Central memory CD8-positive, alpha-beta T cell (primary cell): ENCODE measurements around the gene GASK1B.

Experiments used
- ATAC-seq: fragments of 150-1000 bp; cut with Tn5 transposase; replicated peaks from 2 replicates; pipeline ENCODE4 v1.10.0; 2022; ENCODE audit warnings: mild to moderate bottlenecking, moderate FRiP score, moderate number of reproducible peaks; ENCODE audit not compliant: poor library complexity, severe bottlenecking; ENCODE audit errors: extremely low read depth
- DNase-seq, 2 donors: peaks; one replicate each; pipeline ENCODE4 v3.0.0; 2021; ENCODE audit warnings: low spot score in 2 of 2
- H3K27ac Mint-ChIP-seq: one replicate; pipeline ENCODE4 v1.8.0; 2022; ENCODE audit warnings: low read depth, mild to moderate bottlenecking, moderate library complexity, mixed read lengths
- H3K27me3 Mint-ChIP-seq: one replicate; pipeline ENCODE4 v1.8.0; 2022; ENCODE audit warnings: mixed read lengths
- H3K36me3 Mint-ChIP-seq: one replicate; pipeline ENCODE4 v1.8.0; 2022; ENCODE audit warnings: mild to moderate bottlenecking, moderate library complexity, mixed read lengths; ENCODE audit not compliant: insufficient read depth
- H3K4me1 Mint-ChIP-seq: one replicate; pipeline ENCODE4 v1.8.0; 2022; ENCODE audit warnings: mixed read lengths
- H3K4me3 Mint-ChIP-seq: one replicate; pipeline ENCODE4 v1.8.0; 2022; ENCODE audit warnings: mild to moderate bottlenecking, moderate library complexity, mixed read lengths
- H3K9me3 Mint-ChIP-seq: one replicate; pipeline ENCODE4 v1.8.0; 2022; ENCODE audit warnings: mixed read lengths

GASK1B gene

DNA sequence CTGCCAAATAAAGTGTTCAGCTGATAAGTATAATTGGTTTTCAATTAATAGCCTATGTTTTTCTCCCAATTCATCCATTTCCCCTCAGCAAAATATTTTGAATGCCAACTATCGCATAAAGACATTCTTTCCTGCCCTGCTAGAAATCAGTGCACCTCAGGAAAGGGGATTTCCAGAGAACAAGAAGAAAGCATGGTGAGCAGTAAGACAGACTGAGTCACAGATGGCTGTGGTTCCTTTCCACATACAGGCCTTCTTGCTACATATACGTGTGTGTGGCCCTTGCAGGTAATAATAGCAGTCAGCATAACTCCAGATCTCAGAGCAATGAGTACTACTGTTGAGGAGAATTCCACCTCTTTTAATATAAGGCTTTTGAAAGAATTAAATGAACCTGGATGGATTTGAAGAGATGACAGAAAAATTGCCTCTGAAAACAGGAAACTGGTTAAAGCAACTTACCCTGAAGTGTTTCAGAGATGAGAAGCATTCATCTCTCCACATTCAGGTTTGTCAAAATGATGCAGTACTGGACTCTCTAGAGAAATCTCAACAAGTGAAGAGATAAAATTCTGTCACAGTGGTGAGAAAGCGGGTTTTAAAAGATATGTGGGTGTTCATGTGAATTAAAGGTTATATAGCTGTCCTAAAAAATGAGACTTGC is 13.6 kb downstream of the GASK1B start:
- no peak overlapping the region for H3K27ac Mint-ChIP-seq
- H3K4me3 Mint-ChIP-seq, result no peak overlapping the region
- H3K9me3 Mint-ChIP-seq, result peaks cover 5% of the 10 kb centered on the region
- no peaks in the 10 kb centered on the region for H3K36me3 Mint-ChIP-seq
- no peaks in the 10 kb centered on the region for H3K4me1 Mint-ChIP-seq
- no peaks in the 10 kb centered on the region for H3K27me3 Mint-ChIP-seq
- DNase-seq (no peak), ATAC-seq (no peak)

DNA sequence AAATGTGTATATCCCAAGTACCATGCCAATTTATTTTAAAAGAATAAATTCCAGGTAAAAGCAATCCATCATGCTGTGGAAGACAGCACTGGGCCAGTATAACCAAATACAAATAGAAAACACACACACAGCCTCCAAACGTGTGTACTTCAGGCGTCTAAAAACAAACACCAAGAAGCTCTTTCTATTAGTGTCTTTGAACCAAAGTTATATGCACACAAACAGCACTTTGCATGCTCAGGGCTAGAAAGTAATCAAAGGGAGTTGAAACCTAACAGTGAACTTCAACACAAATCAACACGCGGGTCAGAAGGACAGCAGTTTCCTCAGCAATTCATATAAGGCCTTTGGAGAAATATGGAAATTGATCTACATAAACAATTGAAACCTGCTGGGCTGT is 15.4 kb downstream of the GASK1B start:
- peaks cover 5% of the 10 kb centered on the region for H3K9me3 Mint-ChIP-seq
- DNase-seq (no peak), ATAC-seq (no peak)
- H3K27ac Mint-ChIP-seq, result no peak overlapping the region
- no peak overlapping the region for H3K4me3 Mint-ChIP-seq
- no peaks in the 10 kb centered on the region for H3K27me3 Mint-ChIP-seq
- H3K4me1 Mint-ChIP-seq, result no peaks in the 10 kb centered on the region
- H3K36me3 Mint-ChIP-seq, result no peaks in the 10 kb centered on the region

DNA sequence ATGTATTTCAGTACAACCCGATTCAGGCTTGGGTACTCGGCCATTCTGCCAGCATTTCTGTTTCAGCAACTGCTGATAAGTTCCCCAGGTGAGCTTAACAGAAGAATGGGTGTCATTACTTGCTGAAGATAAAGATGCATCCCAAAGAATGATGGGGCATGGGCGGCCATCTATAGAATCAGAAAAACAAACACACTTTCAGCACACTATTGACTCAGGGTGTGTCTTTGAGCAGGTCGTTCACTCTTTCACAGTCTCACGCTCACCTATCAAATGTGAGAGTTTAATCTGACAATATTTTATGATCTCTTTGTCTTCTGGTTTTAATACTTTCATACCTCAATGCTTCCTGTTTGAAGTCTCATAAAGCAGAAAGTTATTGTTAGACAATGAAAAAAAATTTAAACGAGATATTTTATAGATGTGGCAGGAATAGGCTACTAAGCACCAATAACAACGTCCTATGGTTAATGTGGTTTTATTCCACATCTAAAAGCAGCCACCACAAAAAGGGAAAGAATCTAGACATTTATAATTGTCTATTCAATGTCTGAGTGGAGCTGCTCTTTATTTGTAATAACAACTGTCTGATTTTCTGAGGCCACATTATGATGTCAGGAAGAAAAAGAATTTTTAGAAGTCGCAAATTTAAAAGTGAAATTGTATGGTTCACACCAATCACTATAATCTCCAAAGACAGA is 17.0 kb downstream of the GASK1B start:
- Mint-ChIP-seq H3K36me3 (no peaks in the 10 kb centered on the region), H3K9me3 (no peaks in the 10 kb centered on the region), H3K4me3 (no peak overlapping the region), H3K27me3 (no peaks in the 10 kb centered on the region), H3K27ac (no peak overlapping the region), H3K4me1 (no peaks in the 10 kb centered on the region)
- no peak for DNase-seq
- no peak for ATAC-seq

DNA sequence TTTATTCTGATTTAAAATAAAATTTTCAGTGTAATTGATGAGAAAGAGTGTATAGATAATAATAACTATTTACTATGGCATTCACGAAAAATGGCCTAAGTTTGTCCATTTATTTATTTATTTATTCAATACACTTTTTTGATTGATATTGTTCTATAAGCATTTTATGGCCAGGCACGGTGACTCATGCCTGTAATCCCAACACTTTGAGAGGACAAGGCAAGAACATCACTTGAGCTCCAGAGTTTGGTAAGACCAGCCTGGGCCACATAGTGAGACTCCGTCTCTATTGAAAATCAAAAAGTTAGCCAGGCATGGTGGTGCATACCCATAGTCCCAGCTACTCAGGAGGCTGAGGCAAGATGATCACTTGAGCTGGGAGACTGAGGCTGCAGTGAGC is 25.7 kb downstream of the GASK1B start:
- DNase-seq (no peak), ATAC-seq (no peak)
- Mint-ChIP-seq H3K4me1 (no peaks in the 10 kb centered on the region), H3K27me3 (no peaks in the 10 kb centered on the region), H3K9me3 (peaks cover 5% of the 10 kb centered on the region), H3K36me3 (no peaks in the 10 kb centered on the region), H3K27ac (no peak overlapping the region), H3K4me3 (no peak overlapping the region)

DNA sequence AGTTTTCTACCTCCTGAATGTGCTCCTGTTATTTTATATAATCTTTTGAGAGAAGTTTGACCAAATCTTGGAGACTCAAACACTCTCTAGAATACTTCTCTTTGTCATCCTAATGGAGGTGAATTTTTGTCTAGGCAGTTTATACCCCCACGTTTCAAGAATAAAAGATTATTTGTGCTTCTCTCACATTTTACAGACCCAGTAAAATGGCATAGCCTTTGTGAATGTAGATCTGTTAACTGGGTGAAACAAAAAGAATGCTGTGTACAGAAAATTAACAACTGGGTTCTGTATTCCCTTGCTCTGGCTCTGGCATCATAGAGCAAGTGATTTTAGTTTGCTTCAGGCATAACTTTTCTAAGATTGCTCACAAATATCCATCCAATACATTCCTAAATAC is 26.1 kb downstream of the GASK1B start:
- no peak for DNase-seq
- no peak for ATAC-seq
- H3K9me3 Mint-ChIP-seq, result peaks cover 5% of the 10 kb centered on the region
- no peak overlapping the region for H3K4me3 Mint-ChIP-seq
- H3K36me3 Mint-ChIP-seq, result no peaks in the 10 kb centered on the region
- H3K27me3 Mint-ChIP-seq, result no peaks in the 10 kb centered on the region
- H3K27ac Mint-ChIP-seq, result no peak overlapping the region
- no peaks in the 10 kb centered on the region for H3K4me1 Mint-ChIP-seq

DNA sequence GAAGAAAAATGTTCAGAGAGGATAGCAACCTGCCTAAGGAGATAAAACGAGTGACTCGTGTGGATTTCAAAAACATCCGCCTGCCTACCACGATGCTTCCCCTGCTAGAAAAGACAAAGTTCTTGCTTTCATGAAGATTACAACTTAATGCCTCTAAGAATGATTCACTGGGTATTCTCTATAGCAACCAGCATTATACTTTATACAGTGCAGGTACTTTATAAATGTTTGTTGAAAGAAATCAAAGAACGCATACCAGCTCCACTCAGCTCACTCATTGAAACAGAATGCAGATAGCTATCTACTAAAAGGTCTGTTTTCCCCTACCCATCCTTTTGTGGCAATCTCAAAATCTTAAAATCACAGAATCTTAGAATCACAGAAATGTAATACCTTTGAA is 33.7 kb downstream of the GASK1B start:
- Mint-ChIP-seq H3K36me3 (no peaks in the 10 kb centered on the region), H3K27ac (no peak overlapping the region), H3K9me3 (peaks cover 14% of the 10 kb centered on the region), H3K4me1 (no peaks in the 10 kb centered on the region), H3K4me3 (no peak overlapping the region), H3K27me3 (no peaks in the 10 kb centered on the region)
- no peak for ATAC-seq
- DNase-seq, result no peak

DNA sequence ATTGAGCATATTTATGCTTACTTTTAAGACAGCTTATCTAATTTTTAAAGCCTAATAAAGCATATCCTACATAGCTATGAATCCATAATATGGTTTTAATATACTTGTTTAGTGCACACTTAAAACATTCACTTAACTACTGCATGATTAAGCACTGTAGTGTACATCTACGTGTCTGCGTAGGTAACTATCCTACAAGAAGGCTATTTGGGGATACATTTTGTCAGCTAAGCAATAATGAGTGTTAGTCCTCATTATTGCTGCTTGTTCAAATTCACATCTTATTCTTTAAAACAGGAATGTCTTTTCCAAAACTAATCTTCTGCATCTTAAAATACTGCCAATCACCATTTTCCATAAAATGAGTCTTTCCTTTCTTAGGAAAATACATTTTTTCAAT is 38.6 kb downstream of the GASK1B start:
- H3K36me3 Mint-ChIP-seq, result no peaks in the 10 kb centered on the region
- H3K27ac Mint-ChIP-seq, result no peak overlapping the region
- ATAC-seq (no peak), DNase-seq (no peak)
- no peak overlapping the region for H3K4me3 Mint-ChIP-seq
- peaks cover 4% of the 10 kb centered on the region for H3K9me3 Mint-ChIP-seq
- no peaks in the 10 kb centered on the region for H3K27me3 Mint-ChIP-seq
- H3K4me1 Mint-ChIP-seq, result no peaks in the 10 kb centered on the region

DNA sequence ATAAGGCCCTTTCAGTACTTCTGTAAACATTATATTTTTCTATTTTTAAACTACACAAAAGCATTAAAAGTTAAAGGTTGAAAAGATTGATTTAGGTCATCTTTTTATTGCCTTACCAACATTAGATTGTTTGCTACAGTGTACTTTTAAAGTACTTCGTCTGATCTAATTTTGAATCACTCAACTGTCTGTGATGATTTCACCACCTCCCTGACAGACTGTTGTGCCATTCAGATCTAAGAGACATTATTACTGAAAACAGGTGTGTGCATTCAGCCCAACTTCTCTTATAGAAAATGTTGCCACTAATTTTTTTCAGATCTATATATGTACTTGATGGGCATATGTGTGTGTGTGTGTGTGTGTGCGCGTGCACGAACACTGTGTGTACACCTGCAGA is 39.3 kb downstream of the GASK1B start:
- no peaks in the 10 kb centered on the region for H3K4me1 Mint-ChIP-seq
- H3K27me3 Mint-ChIP-seq, result no peaks in the 10 kb centered on the region
- DNase-seq (no peak), ATAC-seq (no peak)
- H3K36me3 Mint-ChIP-seq, result no peaks in the 10 kb centered on the region
- peaks cover 4% of the 10 kb centered on the region for H3K9me3 Mint-ChIP-seq
- no peak overlapping the region for H3K27ac Mint-ChIP-seq
- H3K4me3 Mint-ChIP-seq, result no peak overlapping the region

DNA sequence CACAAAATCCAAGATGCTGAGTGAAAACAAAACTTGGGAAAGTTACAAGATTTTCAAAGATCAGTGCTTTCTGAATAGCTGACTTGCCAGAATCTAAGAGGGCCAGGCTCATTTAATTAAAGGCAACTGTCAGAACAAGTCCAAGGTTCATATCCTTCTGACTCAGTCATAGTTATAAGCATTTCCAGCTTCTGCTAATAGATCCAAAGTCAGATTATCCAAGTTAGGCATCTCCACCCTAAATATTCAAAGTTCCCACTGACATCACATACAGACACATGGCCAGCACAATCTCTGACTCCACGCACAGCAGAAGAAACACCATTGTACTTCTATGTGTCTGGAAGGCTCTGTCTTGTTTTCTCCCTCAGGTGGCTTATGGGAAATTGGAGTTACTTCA is 41.8 kb downstream of the GASK1B start:
- no peaks in the 10 kb centered on the region for H3K27me3 Mint-ChIP-seq
- ATAC-seq, result no peak
- peaks cover 4% of the 10 kb centered on the region for H3K9me3 Mint-ChIP-seq

DNA sequence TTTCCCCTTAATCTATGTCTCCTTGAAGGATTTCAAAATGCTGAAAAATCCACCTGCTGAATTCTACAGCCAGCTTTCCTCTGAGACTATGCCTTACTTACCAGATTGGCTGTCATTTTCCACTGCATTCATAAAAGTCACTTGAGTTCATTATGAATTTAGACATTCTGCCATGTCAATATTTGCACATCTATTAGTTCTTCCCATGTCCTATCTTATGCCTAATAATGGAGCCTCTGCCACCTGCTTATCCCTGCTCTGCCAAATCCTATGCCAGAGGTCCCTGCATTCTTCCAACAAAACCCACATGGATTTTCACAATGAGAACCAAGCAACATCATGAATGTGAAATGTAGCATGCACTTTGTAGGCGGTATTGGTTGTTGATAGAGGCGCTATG is 42.6 kb downstream of the GASK1B start:
- Mint-ChIP-seq H3K4me1 (no peaks in the 10 kb centered on the region), H3K27me3 (no peaks in the 10 kb centered on the region), H3K27ac (no peak overlapping the region), H3K4me3 (no peak overlapping the region), H3K36me3 (no peaks in the 10 kb centered on the region), H3K9me3 (peaks cover 4% of the 10 kb centered on the region)
- DNase-seq (no peak), ATAC-seq (no peak)

More for the DNA sequence above, 41.8 kb downstream of the GASK1B start:
- no peak for DNase-seq
- Mint-ChIP-seq H3K4me1 (no peaks in the 10 kb centered on the region), H3K36me3 (no peaks in the 10 kb centered on the region), H3K4me3 (no peak overlapping the region), H3K27ac (no peak overlapping the region)

DNA sequence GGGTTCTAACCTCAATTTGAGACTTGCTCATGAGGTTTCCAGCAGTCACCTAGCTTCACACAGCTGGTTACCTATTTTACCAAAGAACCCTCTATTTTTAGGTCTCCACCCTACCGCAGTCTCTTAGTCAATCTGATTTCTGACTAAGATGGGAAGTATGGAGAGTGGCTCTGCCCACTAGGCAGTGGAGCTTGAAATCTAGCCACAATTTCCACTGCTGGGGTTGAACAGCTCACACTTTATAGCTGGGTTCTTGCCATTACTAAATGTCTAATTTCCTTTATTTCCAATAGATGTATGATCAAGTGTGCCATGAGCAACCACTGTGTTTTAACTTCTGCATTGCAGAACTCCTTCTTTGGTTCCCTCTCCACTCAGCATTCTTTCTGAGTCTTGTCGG is 43.1 kb downstream of the GASK1B start:
- peaks cover 4% of the 10 kb centered on the region for H3K9me3 Mint-ChIP-seq
- no peak overlapping the region for H3K4me3 Mint-ChIP-seq
- DNase-seq, result no peak

DNA sequence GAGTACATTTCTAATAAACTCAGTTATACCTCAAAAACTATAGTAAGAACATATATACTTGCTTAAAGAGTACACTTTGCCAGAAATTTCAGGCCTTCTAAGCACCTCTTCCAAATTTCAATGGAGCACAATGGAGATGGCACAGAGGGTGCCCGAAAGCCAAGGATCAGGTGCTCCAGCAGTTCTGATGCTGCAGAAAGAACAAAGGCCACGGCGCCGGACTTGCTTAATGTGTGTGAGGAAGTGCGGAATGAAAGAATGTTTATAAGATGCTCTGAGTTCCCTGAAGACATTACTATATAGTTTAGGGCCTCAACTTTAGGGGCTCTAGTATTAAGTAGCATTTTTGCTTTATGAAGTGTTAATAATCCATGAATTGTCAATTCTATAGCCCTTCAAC is 44.3 kb downstream of the GASK1B start:
- Mint-ChIP-seq H3K9me3 (peaks cover 4% of the 10 kb centered on the region), H3K4me1 (no peaks in the 10 kb centered on the region), H3K27ac (no peak overlapping the region), H3K36me3 (no peaks in the 10 kb centered on the region), H3K4me3 (no peak overlapping the region), H3K27me3 (no peaks in the 10 kb centered on the region)
- ATAC-seq (no peak), DNase-seq (no peak)

More for the DNA sequence above, 43.1 kb downstream of the GASK1B start:
- no peak overlapping the region for H3K27ac Mint-ChIP-seq
- no peaks in the 10 kb centered on the region for H3K27me3 Mint-ChIP-seq
- no peaks in the 10 kb centered on the region for H3K36me3 Mint-ChIP-seq
- no peaks in the 10 kb centered on the region for H3K4me1 Mint-ChIP-seq
- no peak for ATAC-seq

DNA sequence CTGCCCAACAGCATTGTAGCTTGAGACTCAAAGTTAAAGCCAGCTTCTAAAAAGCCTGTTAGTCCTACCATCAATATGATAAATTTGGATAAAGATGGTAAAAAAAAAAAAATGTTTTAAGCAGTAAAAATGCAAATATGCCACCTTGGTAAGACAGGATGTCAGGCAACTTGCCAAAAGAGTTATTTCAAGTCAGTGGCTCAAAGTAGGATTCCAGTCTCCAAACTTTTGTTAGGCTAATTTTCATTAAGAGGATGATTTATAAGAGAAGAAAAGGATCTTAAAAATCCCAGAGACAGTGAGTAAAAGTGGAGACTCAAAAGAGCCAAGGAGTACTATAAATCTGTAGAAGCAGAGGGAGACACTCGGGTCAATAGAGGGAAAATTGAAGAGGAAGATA is 47.5 kb downstream of the GASK1B start:
- H3K27me3 Mint-ChIP-seq, result no peaks in the 10 kb centered on the region
- H3K4me1 Mint-ChIP-seq, result no peaks in the 10 kb centered on the region
- H3K36me3 Mint-ChIP-seq, result no peaks in the 10 kb centered on the region
- no peak for ATAC-seq
- H3K9me3 Mint-ChIP-seq, result peaks cover 4% of the 10 kb centered on the region
- no peak overlapping the region for H3K27ac Mint-ChIP-seq
- H3K4me3 Mint-ChIP-seq, result no peak overlapping the region
- no peak for DNase-seq
